Activated CD4-positive, alpha-beta T cell treated with anti-CD3 and anti-CD28 coated beads for 1 hour (primary cell): Measurements from ENCODE around the gene NFIA.

Experiments
- DNase-seq: peaks from one replicate; pipeline ENCODE4 v3.0.0-alpha.2; 2020

The NFIA gene

GRCh38 chr1:61348025-61348665, 265.8 kb downstream of the NFIA start:
- no peak for DNase-seq

- no peak for DNase-seq
These were observed 270.6 kb downstream of the NFIA start for GRCh38 chr1:61352845-61353435.

- DNase-seq = no peak
These were observed 271.5 kb downstream of the NFIA start for GRCh38 chr1:61353797-61354406.

GRCh38 chr1:61356016-61356415, 273.7 kb downstream of the NFIA start:
- no peak for DNase-seq

- DNase-seq = no peak
These were observed 274.6 kb downstream of the NFIA start for GRCh38 chr1:61356995-61357394.

GRCh38 chr1:61357539-61357938, 275.2 kb downstream of the NFIA start:
- no peak for DNase-seq

- no peak for DNase-seq
These were observed 276.6 kb downstream of the NFIA start for GRCh38 chr1:61358770-61359455.

GRCh38 chr1:61361931-61362330, 279.6 kb downstream of the NFIA start:
- DNase-seq = no peak

GRCh38 chr1:61362351-61362750, 280.0 kb downstream of the NFIA start:
- DNase-seq = no peak

GRCh38 chr1:61368366-61368765, 286.0 kb downstream of the NFIA start:
- no peak for DNase-seq

- no peak for DNase-seq
These were observed 286.5 kb downstream of the NFIA start for GRCh38 chr1:61368876-61369275.

GRCh38 chr1:61370177-61370912, 288.0 kb downstream of the NFIA start:
- no peak for DNase-seq

- DNase-seq = no peak
These were observed 288.5 kb downstream of the NFIA start for GRCh38 chr1:61370913-61371279.

GRCh38 chr1:61372944-61373343, 290.6 kb downstream of the NFIA start:
- no peak for DNase-seq

- no peak for DNase-seq
These were observed 291.8 kb downstream of the NFIA start for GRCh38 chr1:61374156-61374555.

GRCh38 chr1:61375082-61375880, 292.9 kb downstream of the NFIA start:
- DNase-seq = no peak

GRCh38 chr1:61376151-61376550, 293.8 kb downstream of the NFIA start:
- DNase-seq = no peak

GRCh38 chr1:61377242-61377958, 295.0 kb downstream of the NFIA start:
- DNase-seq = no peak

- DNase-seq = no peak
These were observed 296.3 kb downstream of the NFIA start for GRCh38 chr1:61378494-61379180.

GRCh38 chr1:61379693-61380092, 297.3 kb downstream of the NFIA start:
- DNase-seq = no peak

GRCh38 chr1:61380561-61380960, 298.2 kb downstream of the NFIA start:
- no peak for DNase-seq
